GM19240 (cell line): ENCODE data around the gene SLC16A10.
"Not testable (repeated sequence)": the region's sequence is repeated elsewhere in the genome, so short reads cannot be mapped to it uniquely, and the experiment has no call there.

Experiments used
- DNase-seq: peaks from one replicate; pipeline ENCODE4 v3.0.0; 2011; ENCODE audit warnings: low spot score; ENCODE audit not compliant: insufficient read length

The SLC16A10 gene

GRCh38 chr6:111183702-111184517, 96.6 kb downstream of the SLC16A10 start:
- no peak for DNase-seq

GRCh38 chr6:111184827-111185532, 97.7 kb downstream of the SLC16A10 start:
- DNase-seq: no peak

GRCh38 chr6:111185954-111186353, 98.7 kb downstream of the SLC16A10 start:
- no peak for DNase-seq

- no peak for DNase-seq
These were observed 100.6 kb downstream of the SLC16A10 start for GRCh38 chr6:111187874-111188273.

GRCh38 chr6:111189666-111190210, 102.4 kb downstream of the SLC16A10 start:
- not testable (repeated sequence) for DNase-seq

GRCh38 chr6:111190637-111191036, 103.3 kb downstream of the SLC16A10 start:
- no peak for DNase-seq

GRCh38 chr6:111191136-111191535, 103.8 kb downstream of the SLC16A10 start:
- DNase-seq: not testable (repeated sequence)

GRCh38 chr6:111192911-111193555, 105.7 kb downstream of the SLC16A10 start:
- no peak for DNase-seq

GRCh38 chr6:111195656-111196055, 108.4 kb downstream of the SLC16A10 start:
- DNase-seq: no peak

GRCh38 chr6:111198841-111199240, 111.5 kb downstream of the SLC16A10 start:
- no peak for DNase-seq

GRCh38 chr6:111199935-111200334, 112.6 kb downstream of the SLC16A10 start:
- no peak for DNase-seq

GRCh38 chr6:111200350-111201243, 113.3 kb downstream of the SLC16A10 start:
- DNase-seq: no peak

GRCh38 chr6:111201244-111201554, 113.9 kb downstream of the SLC16A10 start:
- DNase-seq: no peak

- DNase-seq: no peak
These were observed 114.5 kb downstream of the SLC16A10 start for GRCh38 chr6:111201764-111202163.

GRCh38 chr6:111203539-111203938, 116.2 kb downstream of the SLC16A10 start:
- not testable (repeated sequence) for DNase-seq

GRCh38 chr6:111204305-111204704, 117.0 kb downstream of the SLC16A10 start:
- no peak for DNase-seq

- DNase-seq: no peak
These were observed 117.6 kb downstream of the SLC16A10 start for GRCh38 chr6:111204881-111205280.

GRCh38 chr6:111205502-111205901, 118.2 kb downstream of the SLC16A10 start:
- no peak for DNase-seq

GRCh38 chr6:111207141-111207858, 120.0 kb downstream of the SLC16A10 start:
- no peak for DNase-seq

GRCh38 chr6:111208933-111209332, 121.6 kb downstream of the SLC16A10 start:
- no peak for DNase-seq
